ENCODE data around the gene ST6GALNAC4.
"Not testable (repeated sequence)": the region's sequence is repeated elsewhere in the genome, so short reads cannot be mapped to it uniquely, and the experiment has no call there.

Gene ST6GALNAC4

GRCh38 chr9:127876026-127876763, 40.6 kb downstream of the ST6GALNAC4 start:
- TF ChIP-seq POLR2AphosphoS5 (IDR thresholded peaks at IDR 0.05; ENCODE audit: low read depth, low read length) (no peak), POU2F2 (IDR thresholded peaks at IDR 0.05; ENCODE audit: low read depth, low read length) (no peak), TAF1 (IDR thresholded peaks at IDR 0.05; ENCODE audit: low read depth, low read length) (no peak), SPI1 (IDR thresholded peaks at IDR 0.05; ENCODE audit: low read depth, low read length) (no peak), PAX5 (IDR thresholded peaks at IDR 0.05; ENCODE audit: insufficient read depth, low read length, severe bottlenecking) (no peak), POLR2A (IDR thresholded peaks at IDR 0.05; ENCODE audit: low read depth, low read length) (no peak)
- FAIRE-seq (no peak), DNase-seq (ENCODE audit: insufficient read length, low spot score) (no peak)

- no peak for FAIRE-seq
- TF ChIP-seq POLR2AphosphoS5 (IDR thresholded peaks at IDR 0.05; ENCODE audit: low read depth, low read length) (no peak), POU2F2 (IDR thresholded peaks at IDR 0.05; ENCODE audit: low read depth, low read length) (no peak), SPI1 (IDR thresholded peaks at IDR 0.05; ENCODE audit: low read depth, low read length) (no peak), TAF1 (IDR thresholded peaks at IDR 0.05; ENCODE audit: low read depth, low read length) (no peak)
- no peak for DNase-seq (ENCODE audit: insufficient read length, low spot score)
These were observed 41.4 kb downstream of the ST6GALNAC4 start for GRCh38 chr9:127875306-127875966.

DNA sequence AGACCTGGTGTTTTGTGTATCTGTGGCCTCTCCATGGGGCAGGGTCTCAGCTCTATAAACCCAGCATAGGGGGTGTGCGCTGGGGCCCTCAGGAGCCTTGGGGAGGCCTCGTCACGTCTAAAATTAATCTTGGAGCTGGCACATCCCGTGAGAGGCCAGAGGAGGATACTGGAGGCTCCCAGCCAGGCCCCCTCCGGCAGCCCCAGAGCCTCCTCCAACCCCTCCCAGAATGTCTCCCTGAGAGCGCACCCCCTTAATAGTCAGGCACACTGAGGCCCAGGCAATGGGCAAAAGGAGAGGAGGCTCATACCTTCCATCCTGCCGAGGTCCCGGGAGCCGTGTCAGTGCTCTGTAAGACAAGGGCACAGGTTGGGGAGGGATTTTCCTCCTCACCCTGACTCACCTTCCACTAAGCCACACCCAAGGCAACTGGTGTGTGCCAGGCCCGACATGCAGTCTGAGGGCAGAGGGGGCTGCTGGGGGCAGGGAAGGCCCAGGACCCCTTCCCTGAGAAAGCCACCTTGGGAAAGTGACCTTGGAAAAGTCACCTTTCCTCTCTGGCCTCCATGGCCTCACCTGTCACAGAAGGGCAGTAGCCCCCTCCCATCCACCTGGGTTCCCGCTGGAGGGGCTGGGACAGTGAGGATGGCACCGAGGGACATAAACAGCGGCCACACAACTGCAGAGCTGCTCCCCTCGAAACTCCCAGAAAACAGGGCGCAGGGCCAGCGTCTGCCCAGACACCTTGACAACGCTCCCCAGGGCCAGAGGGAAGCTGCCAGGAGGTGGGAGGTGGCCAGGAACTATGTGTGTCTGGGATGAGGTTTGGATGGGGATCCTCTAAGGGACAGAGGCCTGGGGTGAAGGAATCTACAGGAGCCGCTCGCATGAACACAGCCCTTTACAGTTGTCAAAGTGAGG, 42.3 kb downstream of the ST6GALNAC4 start:
- no peak for FAIRE-seq
- no peak for DNase-seq (ENCODE audit: insufficient read length, low spot score)
- TF ChIP-seq POU2F2 (IDR thresholded peaks at IDR 0.05; ENCODE audit: low read depth, low read length) (no peak), SPI1 (IDR thresholded peaks at IDR 0.05; ENCODE audit: low read depth, low read length) (no peak), PAX5 (IDR thresholded peaks at IDR 0.05; ENCODE audit: insufficient read depth, low read length, severe bottlenecking) (no peak), TAF1 (IDR thresholded peaks at IDR 0.05; ENCODE audit: low read depth, low read length) (no peak), POLR2A (IDR thresholded peaks at IDR 0.05; ENCODE audit: low read depth, low read length) (no peak), POLR2AphosphoS5 (IDR thresholded peaks at IDR 0.05; ENCODE audit: low read depth, low read length) (no peak)

- DNase-seq (ENCODE audit: insufficient read length, low spot score) (no peak), FAIRE-seq (no peak)
- TF ChIP-seq SPI1 (IDR thresholded peaks at IDR 0.05; ENCODE audit: low read depth, low read length) = no peak
- no peak for TF ChIP-seq PAX5 (IDR thresholded peaks at IDR 0.05; ENCODE audit: insufficient read depth, low read length, severe bottlenecking)
- TF ChIP-seq POLR2AphosphoS5 (IDR thresholded peaks at IDR 0.05; ENCODE audit: low read depth, low read length) = no peak
- TF ChIP-seq POU2F2 (IDR thresholded peaks at IDR 0.05; ENCODE audit: low read depth, low read length) = no peak
- no peak for TF ChIP-seq TAF1 (IDR thresholded peaks at IDR 0.05; ENCODE audit: low read depth, low read length)
- no peak for TF ChIP-seq POLR2A (IDR thresholded peaks at IDR 0.05; ENCODE audit: low read depth, low read length)
These were observed 43.0 kb downstream of the ST6GALNAC4 start for GRCh38 chr9:127873886-127874285.

DNA sequence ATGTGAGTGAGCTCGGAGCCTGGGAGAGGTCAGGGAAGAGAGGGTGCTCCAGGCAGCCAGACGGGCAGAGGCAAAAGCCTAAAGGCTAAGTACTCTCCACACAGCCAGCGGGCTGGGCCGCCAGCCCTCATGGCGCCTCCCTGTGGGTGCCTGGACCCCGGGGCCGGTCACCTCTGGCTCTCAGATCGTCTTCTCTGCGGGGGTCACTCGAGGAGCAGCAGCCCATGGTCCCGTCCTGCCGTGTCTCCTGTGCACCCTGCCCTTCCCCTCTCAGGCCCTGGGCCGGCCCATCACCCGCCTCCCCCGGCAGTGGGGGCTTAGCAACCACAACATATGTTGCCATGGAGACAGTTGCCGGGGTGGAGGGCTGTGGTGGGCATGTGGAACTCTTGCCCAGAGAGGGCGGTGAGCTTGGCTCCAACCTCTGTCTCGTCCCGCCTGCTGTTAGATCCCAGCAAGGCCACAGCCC, 43.6 kb downstream of the ST6GALNAC4 start:
- no peak for TF ChIP-seq POU2F2 (IDR thresholded peaks at IDR 0.05; ENCODE audit: low read depth, low read length)
- no peak for TF ChIP-seq POLR2AphosphoS5 (IDR thresholded peaks at IDR 0.05; ENCODE audit: low read depth, low read length)
- no peak for TF ChIP-seq TAF1 (IDR thresholded peaks at IDR 0.05; ENCODE audit: low read depth, low read length)
- TF ChIP-seq PAX5 (IDR thresholded peaks at IDR 0.05; ENCODE audit: insufficient read depth, low read length, severe bottlenecking) = no peak
- no peak for TF ChIP-seq SPI1 (IDR thresholded peaks at IDR 0.05; ENCODE audit: low read depth, low read length)
- no peak for TF ChIP-seq POLR2A (IDR thresholded peaks at IDR 0.05; ENCODE audit: low read depth, low read length)
- no peak for DNase-seq (ENCODE audit: insufficient read length, low spot score)
- FAIRE-seq = no peak

- TF ChIP-seq PAX5 (IDR thresholded peaks at IDR 0.05; ENCODE audit: insufficient read depth, low read length, severe bottlenecking) (no peak), TAF1 (IDR thresholded peaks at IDR 0.05; ENCODE audit: low read depth, low read length) (no peak), SPI1 (IDR thresholded peaks at IDR 0.05; ENCODE audit: low read depth, low read length) (no peak), POLR2AphosphoS5 (IDR thresholded peaks at IDR 0.05; ENCODE audit: low read depth, low read length) (no peak), POU2F2 (IDR thresholded peaks at IDR 0.05; ENCODE audit: low read depth, low read length) (no peak), POLR2A (IDR thresholded peaks at IDR 0.05; ENCODE audit: low read depth, low read length) (no peak)
- DNase-seq (ENCODE audit: insufficient read length, low spot score) (no peak), FAIRE-seq (no peak)
These were observed 44.2 kb downstream of the ST6GALNAC4 start for GRCh38 chr9:127872369-127873222.

DNA sequence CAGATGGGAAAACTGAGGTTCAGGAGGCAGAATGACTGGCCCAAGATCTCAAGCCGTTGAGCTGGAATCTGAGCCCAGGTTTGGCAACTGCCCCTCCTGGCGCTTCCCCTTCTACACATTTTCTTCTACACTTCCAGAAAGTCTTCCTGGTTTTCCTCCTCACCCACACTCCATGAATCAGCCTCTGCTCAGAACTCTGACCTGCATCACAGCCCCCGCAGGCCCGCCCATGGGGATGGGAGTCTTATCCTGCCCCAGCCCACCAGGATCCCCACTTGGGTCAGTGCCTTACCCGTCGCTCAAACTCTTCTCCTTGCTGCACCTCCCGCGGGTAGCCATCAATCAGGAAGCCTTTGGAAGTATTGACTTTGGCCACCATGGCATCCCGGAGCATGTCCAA, 45.3 kb downstream of the ST6GALNAC4 start:
- TF ChIP-seq TAF1 (IDR thresholded peaks at IDR 0.05; ENCODE audit: low read depth, low read length) (no peak), PAX5 (IDR thresholded peaks at IDR 0.05; ENCODE audit: insufficient read depth, low read length, severe bottlenecking) (no peak), POLR2AphosphoS5 (IDR thresholded peaks at IDR 0.05; ENCODE audit: low read depth, low read length) (no peak), POU2F2 (IDR thresholded peaks at IDR 0.05; ENCODE audit: low read depth, low read length) (no peak)
- no peak for DNase-seq (ENCODE audit: insufficient read length, low spot score)
- no peak for FAIRE-seq

- no peak for TF ChIP-seq SPI1 (IDR thresholded peaks at IDR 0.05; ENCODE audit: low read depth, low read length)
- FAIRE-seq = no peak
- DNase-seq (ENCODE audit: insufficient read length, low spot score) = no peak
These were observed 46.0 kb downstream of the ST6GALNAC4 start for GRCh38 chr9:127870887-127871286.

DNA sequence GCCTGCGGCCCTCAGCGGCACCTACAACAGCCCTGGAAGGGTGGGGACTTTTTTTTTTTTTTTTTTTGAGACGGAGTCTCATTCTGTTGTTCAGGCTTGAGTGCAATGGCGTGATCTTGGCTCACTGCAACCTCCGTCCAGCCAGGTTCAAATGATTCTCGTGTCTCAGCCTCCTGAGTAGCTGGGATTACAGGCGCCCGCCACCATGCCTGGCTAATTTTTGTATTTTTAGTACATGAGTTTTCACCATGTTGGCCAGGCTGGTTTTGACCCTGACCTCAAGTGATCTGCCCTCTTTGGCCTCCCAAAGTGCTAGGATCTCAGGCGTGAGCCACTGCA, 46.7 kb downstream of the ST6GALNAC4 start:
- not testable (repeated sequence) for DNase-seq (ENCODE audit: insufficient read length, low spot score)

More for the DNA sequence above, 46.7 kb downstream of the ST6GALNAC4 start:
- not testable (repeated sequence) for FAIRE-seq
